Astrocyte (in vitro differentiated cells and primary cell): Measurements from ENCODE around the gene NTN4. TPM values are rescaled to one million over a fixed set of nuclear protein-coding genes. Genes with fewer than 3 reads are reported as not detected.

ENCODE experiments used
- DNase-seq: peaks from one replicate; pipeline ENCODE4 v3.0.0-alpha.2; 2010; ENCODE audit warnings: low read depth
- FAIRE-seq: peaks from 2 replicates; lab custom pipeline; 2011; peaks lifted over from hg19 to GRCh38; lab: Jason Lieb, UNC
- H2AFZ ChIP-seq: 2 replicates; pipeline ENCODE4 v1.6.0; 2012; ENCODE audit warnings: low read depth, low read length, inconsistent platforms
- H3K27ac ChIP-seq: 2 replicates; pipeline ENCODE4 v1.5.1; 2011; ENCODE audit warnings: low read depth, low read length, inconsistent platforms
- H3K27me3 ChIP-seq: 2 replicates; pipeline ENCODE4 v1.6.0; 2011; ENCODE audit warnings: low read length, inconsistent platforms; ENCODE audit not compliant: insufficient read depth
- H3K36me3 ChIP-seq: 2 replicates; pipeline ENCODE4 v1.5.1; 2011; ENCODE audit warnings: low read length, inconsistent platforms; ENCODE audit not compliant: insufficient read depth
- H3K4me1 ChIP-seq: 2 replicates; pipeline ENCODE4 v1.5.1; 2011; ENCODE audit warnings: low read length, inconsistent platforms; ENCODE audit not compliant: insufficient read depth
- H3K4me2 ChIP-seq: 2 replicates; pipeline ENCODE4 v1.6.0; 2012; ENCODE audit warnings: low read length, inconsistent platforms
- H3K4me3 ChIP-seq: 2 replicates; pipeline ENCODE4 v1.5.1; 2011; ENCODE audit warnings: low read depth, mild to moderate bottlenecking, low read length, inconsistent platforms; ENCODE audit not compliant: insufficient read depth
- H3K79me2 ChIP-seq: 2 replicates; pipeline ENCODE4 v1.6.0; 2012; ENCODE audit warnings: mild to moderate bottlenecking, low read length, inconsistent platforms; ENCODE audit not compliant: insufficient read depth
- H3K9ac ChIP-seq: 2 replicates; pipeline ENCODE4 v1.6.0; 2012; ENCODE audit warnings: mild to moderate bottlenecking, low read length, inconsistent platforms
- H3K9me3 ChIP-seq: 2 replicates; pipeline ENCODE4 v1.5.1; 2012; ENCODE audit warnings: low read depth, mild to moderate bottlenecking, low read length, inconsistent platforms; ENCODE audit not compliant: insufficient read depth
- H4K20me1 ChIP-seq: 2 replicates; pipeline ENCODE4 v1.6.0; 2012; ENCODE audit warnings: low read length, inconsistent platforms; ENCODE audit not compliant: insufficient read depth
- H3K27ac Mint-ChIP-seq: one replicate; pipeline ENCODE4 v1.8.0; 2021; ENCODE audit warnings: mild to moderate bottlenecking, mixed read lengths; ENCODE audit not compliant: unreplicated experiment
- H3K27me3 Mint-ChIP-seq: one replicate; pipeline ENCODE4 v1.8.0; 2021; ENCODE audit warnings: low read depth, mixed read lengths; ENCODE audit not compliant: unreplicated experiment
- H3K36me3 Mint-ChIP-seq: one replicate; pipeline ENCODE4 v1.8.0; 2021; ENCODE audit warnings: low read depth, mixed read lengths; ENCODE audit not compliant: unreplicated experiment
- H3K4me1 Mint-ChIP-seq: one replicate; pipeline ENCODE4 v1.8.0; 2021; ENCODE audit warnings: low read depth, mixed read lengths; ENCODE audit not compliant: unreplicated experiment
- H3K4me3 Mint-ChIP-seq: one replicate; pipeline ENCODE4 v1.8.0; 2021; ENCODE audit warnings: mild to moderate bottlenecking, moderate library complexity, mixed read lengths; ENCODE audit not compliant: unreplicated experiment
- H3K9me3 Mint-ChIP-seq: one replicate; pipeline ENCODE4 v1.8.0; 2021; ENCODE audit warnings: mild to moderate bottlenecking, mixed read lengths; ENCODE audit not compliant: unreplicated experiment
- EZH2 ChIP-seq: IDR thresholded peaks from 2 replicates; pipeline ENCODE4 v1.6.1; 2012; ENCODE audit warnings: mild to moderate bottlenecking, low read length, inconsistent platforms; ENCODE audit not compliant: insufficient read depth
- total RNA-seq: library from RNA; stranded (reverse); gene quantifications from 2 replicates; pipeline ENCODE4 v1.2.1, GENCODE V29; 2021
- TF ChIP-seq, protein P1 (sequence below): IDR thresholded peaks from 2 replicates; pipeline ENCODE4 v1.5.1; 2011; ENCODE audit warnings: low read depth, mild to moderate bottlenecking, inconsistent platforms, low read length, moderate library complexity; ENCODE audit not compliant: insufficient read depth

Gene NTN4
- total RNA-seq, 1 donor from 2014 or later: 28.9 TPM

DNA sequence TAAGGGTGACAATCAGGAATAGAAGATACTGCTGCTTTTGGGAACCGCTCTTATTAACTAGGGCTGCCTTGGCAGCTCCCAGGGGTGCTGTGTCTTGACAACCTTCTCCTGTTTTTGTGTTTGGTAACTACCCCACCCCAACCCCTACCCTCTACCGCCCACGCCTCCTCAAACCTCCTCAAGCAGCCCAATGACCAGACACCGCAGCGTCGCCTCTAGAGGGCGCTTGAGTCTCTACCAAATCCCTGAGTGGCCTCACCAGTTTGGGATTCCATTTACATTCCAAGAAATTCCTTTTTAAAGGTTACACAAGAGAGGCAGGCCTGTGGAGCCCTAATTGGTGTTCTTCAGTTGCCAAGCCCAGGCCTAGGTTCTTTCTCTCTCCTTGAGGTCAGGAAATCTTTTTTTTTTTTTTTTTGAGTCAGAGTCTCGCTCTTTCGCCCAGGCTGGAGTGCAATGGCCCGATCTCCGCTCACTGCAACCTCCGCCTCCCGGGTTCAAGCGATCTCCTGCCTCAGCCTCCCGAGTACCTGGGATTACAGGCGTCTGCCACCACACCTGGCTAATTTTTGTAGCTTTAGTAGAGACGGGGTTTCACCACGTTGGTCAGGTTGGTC, 166.9 kb downstream of the NTN4 start:
- Histone ChIP-seq H2AFZ (no peak overlapping the region), H3K9me3 (no peaks in the 10 kb centered on the region), H3K4me2 (no peak overlapping the region), H3K27ac (peak overlapping the region; percentile 61), H3K9ac (peak overlapping the region; percentile 59), H3K36me3 (no peaks in the 10 kb centered on the region), H3K27me3 (no peaks in the 10 kb centered on the region), H3K4me1 (peaks cover 11% of the 10 kb centered on the region), H3K4me3 (no peak overlapping the region), H3K79me2 (no peaks in the 10 kb centered on the region), H4K20me1 (no peaks in the 10 kb centered on the region)
- H3K36me3 Mint-ChIP-seq: no peaks in the 10 kb centered on the region
- peak; percentile 80 for DNase-seq
- FAIRE-seq: no peak
- no peak overlapping the region for H3K4me3 Mint-ChIP-seq
- H3K27ac Mint-ChIP-seq: no peak overlapping the region
- H3K27me3 Mint-ChIP-seq: no peaks in the 10 kb centered on the region
- TF ChIP-seq, protein P1, sequence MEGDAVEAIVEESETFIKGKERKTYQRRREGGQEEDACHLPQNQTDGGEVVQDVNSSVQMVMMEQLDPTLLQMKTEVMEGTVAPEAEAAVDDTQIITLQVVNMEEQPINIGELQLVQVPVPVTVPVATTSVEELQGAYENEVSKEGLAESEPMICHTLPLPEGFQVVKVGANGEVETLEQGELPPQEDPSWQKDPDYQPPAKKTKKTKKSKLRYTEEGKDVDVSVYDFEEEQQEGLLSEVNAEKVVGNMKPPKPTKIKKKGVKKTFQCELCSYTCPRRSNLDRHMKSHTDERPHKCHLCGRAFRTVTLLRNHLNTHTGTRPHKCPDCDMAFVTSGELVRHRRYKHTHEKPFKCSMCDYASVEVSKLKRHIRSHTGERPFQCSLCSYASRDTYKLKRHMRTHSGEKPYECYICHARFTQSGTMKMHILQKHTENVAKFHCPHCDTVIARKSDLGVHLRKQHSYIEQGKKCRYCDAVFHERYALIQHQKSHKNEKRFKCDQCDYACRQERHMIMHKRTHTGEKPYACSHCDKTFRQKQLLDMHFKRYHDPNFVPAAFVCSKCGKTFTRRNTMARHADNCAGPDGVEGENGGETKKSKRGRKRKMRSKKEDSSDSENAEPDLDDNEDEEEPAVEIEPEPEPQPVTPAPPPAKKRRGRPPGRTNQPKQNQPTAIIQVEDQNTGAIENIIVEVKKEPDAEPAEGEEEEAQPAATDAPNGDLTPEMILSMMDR: peak; percentile 57
- TF ChIP-seq EZH2: no peak
- no peaks in the 10 kb centered on the region for H3K4me1 Mint-ChIP-seq
- no peaks in the 10 kb centered on the region for H3K9me3 Mint-ChIP-seq

DNA sequence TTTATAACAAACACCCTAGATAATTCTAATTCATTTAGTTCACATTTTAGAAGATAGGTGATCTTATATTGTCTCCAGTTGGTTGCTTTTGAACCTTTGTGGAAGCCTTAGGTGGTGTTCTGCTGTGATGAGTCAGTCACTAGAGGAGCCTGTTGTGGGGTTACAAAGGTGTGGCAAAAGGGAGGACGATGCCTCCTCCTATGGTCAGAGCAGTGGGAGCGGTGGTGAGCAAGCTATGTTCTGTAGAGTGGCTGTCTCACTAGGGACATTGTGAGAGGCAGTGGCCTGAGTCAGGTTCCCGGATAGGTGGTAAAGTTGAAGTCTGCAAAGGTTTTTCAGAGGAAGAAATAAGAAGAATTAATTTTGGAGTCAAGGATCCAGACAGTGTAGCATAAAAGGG, 167.7 kb downstream of the NTN4 start:
- Histone ChIP-seq H3K4me2 (no peak overlapping the region), H3K4me1 (peaks cover 11% of the 10 kb centered on the region), H3K9ac (no peak overlapping the region), H2AFZ (no peak overlapping the region), H3K79me2 (no peaks in the 10 kb centered on the region), H3K9me3 (no peaks in the 10 kb centered on the region), H3K4me3 (no peak overlapping the region), H3K27ac (no peak overlapping the region), H3K27me3 (no peaks in the 10 kb centered on the region), H3K36me3 (no peaks in the 10 kb centered on the region), H4K20me1 (no peaks in the 10 kb centered on the region)
- no peaks in the 10 kb centered on the region for H3K27me3 Mint-ChIP-seq
- no peak overlapping the region for H3K4me3 Mint-ChIP-seq
- FAIRE-seq (no peak), DNase-seq (no peak)
- TF ChIP-seq EZH2: no peak
- TF ChIP-seq, protein P1: no peak
- no peaks in the 10 kb centered on the region for H3K9me3 Mint-ChIP-seq
- H3K36me3 Mint-ChIP-seq: no peaks in the 10 kb centered on the region
- H3K4me1 Mint-ChIP-seq: no peaks in the 10 kb centered on the region
- H3K27ac Mint-ChIP-seq: no peak overlapping the region

DNA sequence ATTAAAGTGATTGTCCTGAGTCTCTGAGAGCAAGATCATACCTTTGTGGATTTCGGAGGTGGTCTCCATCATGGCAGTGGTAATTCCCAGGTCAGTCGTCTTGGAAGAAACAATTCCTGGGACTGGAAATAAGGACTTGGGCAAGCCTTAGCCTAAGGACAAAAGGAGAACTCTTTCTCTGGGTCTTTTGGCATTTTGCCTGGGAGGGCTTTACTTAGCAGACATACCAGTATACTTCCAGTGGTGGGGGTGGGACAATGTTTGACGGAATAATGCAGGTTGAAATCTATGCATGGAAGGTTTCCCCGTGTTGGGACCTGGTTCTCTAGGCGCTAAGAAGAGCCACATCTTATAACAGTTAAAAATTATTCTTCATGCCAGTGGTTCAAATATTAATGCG, 168.8 kb downstream of the NTN4 start:
- Mint-ChIP-seq H3K36me3 (no peaks in the 10 kb centered on the region), H3K9me3 (no peaks in the 10 kb centered on the region), H3K27ac (no peak overlapping the region), H3K4me3 (no peak overlapping the region), H3K4me1 (no peaks in the 10 kb centered on the region), H3K27me3 (no peaks in the 10 kb centered on the region)
- Histone ChIP-seq H4K20me1 (no peaks in the 10 kb centered on the region), H2AFZ (no peak overlapping the region), H3K9me3 (no peaks in the 10 kb centered on the region), H3K9ac (no peak overlapping the region), H3K36me3 (no peaks in the 10 kb centered on the region), H3K4me2 (no peak overlapping the region), H3K79me2 (no peaks in the 10 kb centered on the region), H3K27ac (no peak overlapping the region), H3K27me3 (no peaks in the 10 kb centered on the region), H3K4me3 (no peak overlapping the region), H3K4me1 (peaks cover 11% of the 10 kb centered on the region)
- DNase-seq (no peak), FAIRE-seq (no peak)
- TF ChIP-seq, protein P1: no peak
- no peak for TF ChIP-seq EZH2
